ENCODE measurements around the gene RPL10.
A peak's percentile ranks its signal among the peaks of the same experiment; 100 is the strongest.

RPL10 gene

GRCh38 chrX:154426916-154427770, 29.0 kb downstream of the RPL10 start:
- TF ChIP-seq CREB1 (IDR thresholded peaks at IDR 0.05; ENCODE audit: low read depth) (no peak), USF1 (IDR thresholded peaks at IDR 0.05) (no peak), FOXM1 (IDR thresholded peaks at IDR 0.05; ENCODE audit: borderline replicate concordance, low read depth) (no peak), CEBPB (IDR thresholded peaks at IDR 0.05) (no peak), TEAD4 (IDR thresholded peaks at IDR 0.05) (no peak), EGR1 (IDR thresholded peaks at IDR 0.05) (no peak), TCF12 (IDR thresholded peaks at IDR 0.05; ENCODE audit: low read depth) (no peak), YY1 (IDR thresholded peaks at IDR 0.05; ENCODE audit: low read depth) (no peak), RAD21 (IDR thresholded peaks at IDR 0.05; ENCODE audit: low read depth) (no peak), MAX (IDR thresholded peaks at IDR 0.05) (no peak), TAF1 (IDR thresholded peaks at IDR 0.05; ENCODE audit: low read depth) (no peak), ZBTB7A (IDR thresholded peaks at IDR 0.05; ENCODE audit: low read depth) (no peak), REST (IDR thresholded peaks at IDR 0.05; ENCODE audit: low read depth) (no peak), NFIC (IDR thresholded peaks at IDR 0.05) (no peak), EP300 (IDR thresholded peaks at IDR 0.05; ENCODE audit: borderline replicate concordance) (no peak)

GRCh38 chrX:154428176-154429171, 30.3 kb downstream of the RPL10 start, which contains the start of gene ATP6AP1:
Gene ATP6AP1, plus strand, starts transcription at chrX:154428677. Its CDS starts 16 bp downstream, at chrX:154428693.
- TF ChIP-seq USF1 (IDR thresholded peaks at IDR 0.05) (peak; percentile 92), MAX (IDR thresholded peaks at IDR 0.05) (peak; percentile 51), EGR1 (IDR thresholded peaks at IDR 0.05) (0 out of 2 replicates have a peak, but pooled peaks have one; percentile 14), TCF12 (IDR thresholded peaks at IDR 0.05; ENCODE audit: low read depth) (no peak), ZBTB7A (IDR thresholded peaks at IDR 0.05; ENCODE audit: low read depth) (no peak), TAF1 (IDR thresholded peaks at IDR 0.05; ENCODE audit: low read depth) (peak; percentile 59; the same call in 1 of the 2 replicates), YY1 (IDR thresholded peaks at IDR 0.05; ENCODE audit: low read depth) (peak; percentile 92)

DNA sequence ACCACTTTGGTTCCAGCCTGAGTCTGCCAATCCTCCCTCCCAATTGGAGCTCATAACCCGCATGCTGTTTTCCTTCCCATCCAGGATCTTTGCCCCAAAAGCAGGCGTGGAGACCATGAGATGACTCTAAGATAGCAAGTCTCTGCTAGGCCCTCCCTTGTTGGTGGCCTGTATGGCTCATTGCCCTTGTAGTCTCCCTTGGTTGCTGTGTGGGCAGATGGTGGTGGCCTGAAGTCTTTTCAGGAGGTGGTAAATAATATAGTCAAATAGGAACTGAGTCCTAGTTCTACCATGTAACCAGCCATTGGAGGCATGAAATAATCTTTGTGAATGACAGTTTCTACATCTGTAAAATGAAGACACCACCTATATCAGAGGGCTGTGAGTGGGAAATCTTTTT, 31.5 kb downstream of the RPL10 start:
- TF ChIP-seq NFIC (IDR thresholded peaks at IDR 0.05) (no peak), USF1 (IDR thresholded peaks at IDR 0.05) (no peak), EGR1 (IDR thresholded peaks at IDR 0.05) (no peak), RAD21 (IDR thresholded peaks at IDR 0.05; ENCODE audit: low read depth) (no peak), TEAD4 (IDR thresholded peaks at IDR 0.05) (no peak), FOXM1 (IDR thresholded peaks at IDR 0.05; ENCODE audit: borderline replicate concordance, low read depth) (no peak), ZBTB7A (IDR thresholded peaks at IDR 0.05; ENCODE audit: low read depth) (no peak), REST (IDR thresholded peaks at IDR 0.05; ENCODE audit: low read depth) (no peak), EP300 (IDR thresholded peaks at IDR 0.05; ENCODE audit: borderline replicate concordance) (no peak), MAX (IDR thresholded peaks at IDR 0.05) (no peak), CEBPB (IDR thresholded peaks at IDR 0.05) (no peak), TAF1 (IDR thresholded peaks at IDR 0.05; ENCODE audit: low read depth) (no peak), CREB1 (IDR thresholded peaks at IDR 0.05; ENCODE audit: low read depth) (no peak), TCF12 (IDR thresholded peaks at IDR 0.05; ENCODE audit: low read depth) (no peak), YY1 (IDR thresholded peaks at IDR 0.05; ENCODE audit: low read depth) (no peak)

- TF ChIP-seq REST (IDR thresholded peaks at IDR 0.05; ENCODE audit: low read depth): no peak
- TF ChIP-seq TEAD4 (IDR thresholded peaks at IDR 0.05): no peak
- no peak for TF ChIP-seq NFIC (IDR thresholded peaks at IDR 0.05)
- TF ChIP-seq FOXM1 (IDR thresholded peaks at IDR 0.05; ENCODE audit: borderline replicate concordance, low read depth): no peak
- no peak for TF ChIP-seq CREB1 (IDR thresholded peaks at IDR 0.05; ENCODE audit: low read depth)
- TF ChIP-seq EGR1 (IDR thresholded peaks at IDR 0.05): no peak
- no peak for TF ChIP-seq EP300 (IDR thresholded peaks at IDR 0.05; ENCODE audit: borderline replicate concordance)
- no peak for TF ChIP-seq CEBPB (IDR thresholded peaks at IDR 0.05)
- TF ChIP-seq YY1 (IDR thresholded peaks at IDR 0.05; ENCODE audit: low read depth): no peak
- TF ChIP-seq MAX (IDR thresholded peaks at IDR 0.05): no peak
- no peak for TF ChIP-seq TAF1 (IDR thresholded peaks at IDR 0.05; ENCODE audit: low read depth)
- TF ChIP-seq ZBTB7A (IDR thresholded peaks at IDR 0.05; ENCODE audit: low read depth): no peak
Measured at GRCh38 chrX:154430479-154430878, 32.3 kb downstream of the RPL10 start.
